GM18505 (cell line): ENCODE data around the gene CAPSL.

Experiments used
- ATAC-seq: cut with Tn5 transposase; IDR thresholded peaks from one replicate; pipeline ENCODE4 v1.9.1; 2021; ENCODE audit not compliant: unreplicated experiment
- POLR2A ChIP-seq: IDR thresholded peaks from 4 replicates; pipeline ENCODE4 v1.6.1; 2011; ENCODE audit warnings: borderline replicate concordance; ENCODE audit not compliant: insufficient read depth, insufficient read length; ENCODE audit errors: extremely low read depth

The CAPSL gene

GRCh38 chr5:35855187-35855586 is 83.2 kb downstream of the CAPSL start:
- no peak for TF ChIP-seq POLR2A

More at GRCh38 chr5:35855187-35855586, 83.2 kb downstream of the CAPSL start:
- ATAC-seq = no peak
